SK-N-SH (cell line): ENCODE data around the gene TANC1. TPM values are rescaled to one million over a fixed set of nuclear protein-coding genes. Genes with fewer than 3 reads are reported as not detected.

Experiments used
- CTCF ChIA-PET: fragments of 300-600, 350-600 bp; formaldehyde crosslinking; extraction: SDS; loops from one replicate; lab custom pipeline; 2021; lab: Yijun Ruan, JAX
- POLR2A ChIA-PET: fragments of 350-600 bp; sonication (Branson Sonifier 250); formaldehyde crosslinking; extraction: SDS; loops from one replicate; lab custom pipeline; 2020; ENCODE audit warnings: antibody characterized with exemption, inconsistent platforms; lab: Yijun Ruan, JAX
- DNase-seq: peaks from one replicate; pipeline ENCODE4 v3.0.0; 2012
- H2AFZ ChIP-seq: fragments of 200-600 bp; sonication (generic); 2 replicates; pipeline ENCODE4 v1.8.1; 2016; ENCODE audit warnings: antibody characterized with exemption, mild to moderate bottlenecking, low read depth
- H3F3A ChIP-seq: fragments of 200-600 bp; sonication (generic); replicated peaks from 2 replicates; pipeline ENCODE3; 2016; ENCODE audit warnings: antibody characterized with exemption, mild to moderate bottlenecking; ENCODE audit not compliant: insufficient read depth
- H3K27ac ChIP-seq, 2 experiments: fragments of 200-500 bp in 1 of 2; fragments of 200-600 bp in 1 of 2; sonication (Bioruptor generic) in 1 of 2; sonication (generic), shearing (Covaris generic) in 1 of 2; 2 replicates each; pipeline versions ENCODE4 v1.5.1 to v1.6.1; 2014 to 2016; ENCODE audit warnings: low read depth in 2 of 2, inconsistent platforms in 1 of 2, low read length in 1 of 2, mild to moderate bottlenecking in 1 of 2, mixed read lengths in 1 of 2
- H3K27me3 ChIP-seq: fragments of 200-600 bp; sonication (generic), shearing (Covaris generic); 2 replicates; pipeline ENCODE4 v1.6.1; 2016; ENCODE audit warnings: mixed run types; ENCODE audit not compliant: insufficient read depth
- H3K36me3 ChIP-seq, 2 experiments: fragments of 200-500 bp in 1 of 2; fragments of 200-600 bp in 1 of 2; sonication (Bioruptor generic) in 1 of 2; sonication (generic) in 1 of 2; replicated peaks in 1 of 2; 2 replicates each; pipeline versions ENCODE3 to v1.5.1; 2014 to 2016; ENCODE audit warnings: low read length in 1 of 2, mild to moderate bottlenecking in 1 of 2; ENCODE audit not compliant: insufficient read depth in 2 of 2, control insufficient read depth in 1 of 2
- H3K4me1 ChIP-seq, 2 experiments: fragments of 200-500 bp in 1 of 2; fragments of 200-600 bp in 1 of 2; sonication (Bioruptor generic) in 1 of 2; sonication (generic), shearing (Covaris generic) in 1 of 2; 2 replicates each; pipeline versions ENCODE4 v1.5.1 to v1.6.1; 2014 to 2016; ENCODE audit warnings: low read depth in 1 of 2, low read length in 1 of 2, mixed run types in 1 of 2; ENCODE audit not compliant: insufficient read depth in 2 of 2, control insufficient read depth in 1 of 2
- H3K4me2 ChIP-seq: fragments of 200-600 bp; sonication (generic), shearing (Covaris generic); 2 replicates; pipeline ENCODE4 v1.6.1; 2017; ENCODE audit warnings: mixed run types
- H3K4me3 ChIP-seq, 2 experiments: fragments of 200-500 bp in 1 of 2; fragments of 200-600 bp in 1 of 2; sonication (Bioruptor generic) in 1 of 2; sonication (generic), shearing (Covaris generic) in 1 of 2; 2 replicates each; pipeline versions ENCODE4 v1.5.1 to v1.8.1; 2014 to 2016; ENCODE audit warnings: low read depth in 2 of 2, inconsistent platforms in 1 of 2, low read length in 1 of 2, mild to moderate bottlenecking in 1 of 2, mixed read lengths in 1 of 2, moderate library complexity in 1 of 2
- H3K79me2 ChIP-seq: fragments of 200-600 bp; sonication (generic); 2 replicates; pipeline ENCODE4 v1.8.1; 2017; ENCODE audit warnings: mild to moderate bottlenecking; ENCODE audit not compliant: insufficient read depth
- H3K9ac ChIP-seq: fragments of 200-600 bp; sonication (generic); 2 replicates; pipeline ENCODE4 v1.6.1; 2017; ENCODE audit warnings: mixed run types
- H3K9me2 ChIP-seq: fragments of 200-600 bp; sonication (generic); 2 replicates; pipeline ENCODE4 v1.6.1; 2017; ENCODE audit warnings: mixed run types
- H3K9me3 ChIP-seq: fragments of 200-600 bp; sonication (generic); 2 replicates; pipeline ENCODE4 v1.6.1; 2017; ENCODE audit warnings: mixed run types, mild to moderate bottlenecking, moderate library complexity
- H4K20me1 ChIP-seq: fragments of 200-600 bp; sonication (generic); 2 replicates; pipeline ENCODE4 v1.6.1; 2017; ENCODE audit warnings: mild to moderate bottlenecking, mixed run types; ENCODE audit not compliant: insufficient read depth
- CHD2 ChIP-seq: fragments of 150-350 bp; IDR thresholded peaks from 2 replicates; pipeline ENCODE4 v1.6.1; 2018; ENCODE audit warnings: low read length; ENCODE audit not compliant: partially characterized antibody
- EP300 ChIP-seq, 2 experiments: IDR thresholded peaks; 2 replicates each; pipeline versions ENCODE4 v1.4.0 to v1.6.1; 2012; ENCODE audit warnings: borderline replicate concordance in 1 of 2, low read depth in 1 of 2, low read length in 1 of 2
- EZH2phosphoT487 ChIP-seq: fragments of 200-600 bp; sonication (generic); IDR thresholded peaks from 2 replicates; pipeline ENCODE4 v1.6.1; 2017; ENCODE audit warnings: low read depth, mixed run types, mild to moderate bottlenecking, antibody characterized with exemption, moderate library complexity, borderline replicate concordance
- FOXJ3 ChIP-seq: sonication (generic); formaldehyde crosslinking; IDR thresholded peaks from 2 replicates; pipeline ENCODE4 v1.5.1; 2020; ENCODE audit warnings: mild to moderate bottlenecking, missing genetic modification reagents
- FOXM1 ChIP-seq: IDR thresholded peaks from 2 replicates; pipeline ENCODE4 v1.4.0; 2012; ENCODE audit warnings: low read depth, mild to moderate bottlenecking
- JUND ChIP-seq: IDR thresholded peaks from 2 replicates; pipeline ENCODE4 v1.4.0; 2012
- MAX ChIP-seq: IDR thresholded peaks from 2 replicates; pipeline ENCODE4 v1.4.0; 2012; ENCODE audit warnings: low read depth
- NFIC ChIP-seq: IDR thresholded peaks from 2 replicates; pipeline ENCODE4 v1.4.0; 2012; ENCODE audit warnings: borderline replicate concordance
- RCOR1 ChIP-seq: fragments of 150-350 bp; IDR thresholded peaks from 2 replicates; pipeline ENCODE4 v1.6.1; 2017; ENCODE audit warnings: antibody characterized with exemption, low read length
- REST ChIP-seq: IDR thresholded peaks from 2 replicates; pipeline ENCODE4 v1.6.1; 2012; ENCODE audit warnings: mild to moderate bottlenecking, low read depth, low read length, moderate library complexity
- RFX5 ChIP-seq: IDR thresholded peaks from 2 replicates; pipeline ENCODE4 v1.6.1; 2012; ENCODE audit warnings: mild to moderate bottlenecking, improper control_type of control experiment, low read length
- SIN3A ChIP-seq: IDR thresholded peaks from 2 replicates; pipeline ENCODE4 v1.6.1; 2012; ENCODE audit warnings: low read depth, mild to moderate bottlenecking, low read length, moderate library complexity, borderline replicate concordance
- SMC3 ChIP-seq: IDR thresholded peaks from 2 replicates; pipeline ENCODE4 v1.6.1; 2012; ENCODE audit warnings: low read depth, low read length, improper control_type of control experiment
- TCF12 ChIP-seq: IDR thresholded peaks from 2 replicates; pipeline ENCODE4 v1.4.0; 2012
- TEAD4 ChIP-seq: IDR thresholded peaks from 2 replicates; pipeline ENCODE4 v1.4.0; 2012; ENCODE audit warnings: mild to moderate bottlenecking, borderline replicate concordance; ENCODE audit not compliant: insufficient read depth
- USF1 ChIP-seq: IDR thresholded peaks from 2 replicates; pipeline ENCODE4 v1.4.0; 2012; ENCODE audit warnings: low read depth, borderline replicate concordance
- USF2 ChIP-seq: fragments of 150-350 bp; IDR thresholded peaks from 2 replicates; pipeline ENCODE4 v1.6.1; 2017; ENCODE audit warnings: antibody characterized with exemption, low read length, low read depth, borderline replicate concordance
- YY1 ChIP-seq: IDR thresholded peaks from 2 replicates; pipeline ENCODE4 v1.4.0; 2012; ENCODE audit warnings: low read depth, mild to moderate bottlenecking
- ZBTB33 ChIP-seq: IDR thresholded peaks from 2 replicates; pipeline ENCODE4 v1.4.0; 2012; ENCODE audit warnings: low read depth, borderline replicate concordance
- WGBS: methylation state at CpG from one replicate; pipeline ENCODE4 v1.1.6; 2017; ENCODE audit warnings: low lambda C conversion rate; 5-methylcytosine and 5-hydroxymethylcytosine counted together
- polyA plus RNA-seq, 3 experiments: library from polyadenylated mRNA; depleted of rRNA; stranded (reverse); fragments of >200 nt; gene quantifications; 2 replicates each; pipeline ENCODE4 v1.2.3, GENCODE V29; 2012

The TANC1 gene
- polyA plus RNA-seq, 1 of the 3 experiments (the other 2 are of a cell fraction), result 19.2 TPM

- Histone ChIP-seq H3K36me3 (peaks cover 0 to 10% of the 10 kb centered on the region in 2 experiments), H3K9me2 (no peaks in the 10 kb centered on the region), H4K20me1 (no peaks in the 10 kb centered on the region), H3K4me2 (no peak overlapping the region), H2AFZ (no peak overlapping the region), H3K4me1 (no peaks in the 10 kb centered on the region), H3K27me3 (no peaks in the 10 kb centered on the region), H3K9ac (no peak overlapping the region), H3K79me2 (no peaks in the 10 kb centered on the region), H3K27ac (no peak overlapping the region), H3K9me3 (no peaks in the 10 kb centered on the region), H3F3A (no peaks in the 10 kb centered on the region), H3K4me3 (no peak overlapping the region)
- no peak for DNase-seq
- 96% methylated on average over 5 of the region's 5 CpGs for WGBS
- TF ChIP-seq EZH2phosphoT487 (no peak), USF2 (no peak), CHD2 (no peak), TCF12 (no peak), JUND (no peak)
- POLR2A ChIA-PET, result no interaction called here
- CTCF ChIA-PET, result no interaction called here
Measured at GRCh38 chr2:159262904-159263303, 294.5 kb downstream of the TANC1 start.

GRCh38 chr2:159265171-159265576 lies 296.7 kb downstream of the TANC1 start:
- no peak overlapping the region for H3K9ac ChIP-seq
- H3K4me1 ChIP-seq, result no peaks in the 10 kb centered on the region
- CTCF ChIA-PET, result interaction anchor here (0.6 kb wide), 1 partner anchor 535 kb away, joined by 3 read pairs; no protein-coding TSS in a partner anchor
- no peak for DNase-seq
- POLR2A ChIA-PET, result no interaction called here
- H3F3A ChIP-seq, result no peaks in the 10 kb centered on the region
- 62% methylated on average over 1 of the region's 1 CpG for WGBS
- no peak overlapping the region for H3K4me2 ChIP-seq
- H3K79me2 ChIP-seq, result no peaks in the 10 kb centered on the region; the same call in 1 of the 2 replicates
- H3K27ac ChIP-seq, result no peak overlapping the region
- H3K27me3 ChIP-seq, result no peaks in the 10 kb centered on the region
- H3K4me3 ChIP-seq, result no peak overlapping the region
- H3K9me3 ChIP-seq, result no peaks in the 10 kb centered on the region
- no peaks in the 10 kb centered on the region for H3K9me2 ChIP-seq
- H2AFZ ChIP-seq, result no peak overlapping the region
- peaks cover 0 to 11% of the 10 kb centered on the region in 2 experiments for H3K36me3 ChIP-seq
- no peaks in the 10 kb centered on the region for H4K20me1 ChIP-seq
- TF ChIP-seq SMC3 (no peak), FOXM1 (no peak), JUND (no peak), USF1 (no peak), CHD2 (no peak), TEAD4 (no peak), NFIC (no peak), USF2 (no peak), SIN3A (no peak), RCOR1 (no peak), REST (no peak), FOXJ3 (no peak), RFX5 (no peak), YY1 (no peak), MAX (no peak), ZBTB33 (no peak), TCF12 (no peak), EP300 (IDR thresholded peaks at IDR 0.05; ENCODE audit: borderline replicate concordance in 1 of 2, low read depth in 1 of 2, low read length in 1 of 2) (no peak)
